Measurements from ENCODE around the gene ADARB2.

Gene ADARB2

GRCh38 chr10:1204434-1205326 is 532.6 kb downstream of the ADARB2 start:
- no peak for DNase-seq (ENCODE audit: low read depth in 1 of 2, low spot score in 1 of 2)
- Histone ChIP-seq H3K27ac (replicated peaks) (no peak overlapping the region), H3K27me3 (ENCODE audit: insufficient read depth, poor library complexity, severe bottlenecking) (no peaks in the 10 kb centered on the region), H3K4me3 (replicated peaks; ENCODE audit: insufficient read depth, low read length) (no peak overlapping the region)
- TF ChIP-seq SPI1 (IDR thresholded peaks at IDR 0.05; ENCODE audit: borderline replicate concordance, low read depth) = no peak
- TF ChIP-seq CTCF (IDR thresholded peaks at IDR 0.05; ENCODE audit: insufficient read depth, low read length) = no peak
- no peak for TF ChIP-seq REST (IDR thresholded peaks at IDR 0.05; ENCODE audit: insufficient replicate concordance, low read depth)
- TF ChIP-seq GABPA (IDR thresholded peaks at IDR 0.05; ENCODE audit: low read depth) = no peak
- TF ChIP-seq POLR2AphosphoS5 (IDR thresholded peaks at IDR 0.05; ENCODE audit: low read depth) = no peak

DNA sequence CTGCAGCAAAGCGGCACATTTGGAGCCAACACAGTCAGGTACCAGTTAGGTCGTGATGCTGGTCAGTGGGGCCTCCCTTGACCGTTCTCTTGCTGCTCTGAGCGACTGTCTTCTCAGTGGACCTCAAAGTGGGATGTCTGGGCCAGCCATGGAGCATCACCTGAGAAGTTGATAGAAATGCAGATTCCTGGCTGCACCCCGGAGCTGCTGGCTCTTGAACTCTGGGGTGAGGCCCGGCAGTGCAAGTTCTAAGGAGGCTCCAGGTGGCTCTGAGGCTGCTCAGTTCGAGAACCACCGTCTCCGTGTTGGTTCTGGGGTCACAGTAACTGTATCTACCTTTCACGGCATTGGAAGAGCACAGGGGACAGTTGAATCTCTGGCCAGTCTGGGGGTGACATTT is 533.6 kb downstream of the ADARB2 start:
- no peak for DNase-seq (ENCODE audit: low read depth in 1 of 2, low spot score in 1 of 2)
- Histone ChIP-seq H3K4me3 (replicated peaks; ENCODE audit: insufficient read depth, low read length) (no peak overlapping the region), H3K27ac (replicated peaks) (no peak overlapping the region), H3K27me3 (ENCODE audit: insufficient read depth, poor library complexity, severe bottlenecking) (no peaks in the 10 kb centered on the region)
- TF ChIP-seq POLR2AphosphoS5 (IDR thresholded peaks at IDR 0.05; ENCODE audit: low read depth) (no peak), CTCF (IDR thresholded peaks at IDR 0.05; ENCODE audit: insufficient read depth, low read length) (no peak), REST (IDR thresholded peaks at IDR 0.05; ENCODE audit: insufficient replicate concordance, low read depth) (no peak), GABPA (IDR thresholded peaks at IDR 0.05; ENCODE audit: low read depth) (no peak), SPI1 (IDR thresholded peaks at IDR 0.05; ENCODE audit: borderline replicate concordance, low read depth) (no peak)

GRCh38 chr10:1203216-1203615 is 534.1 kb downstream of the ADARB2 start:
- Histone ChIP-seq H3K27ac (replicated peaks) (no peak overlapping the region), H3K4me3 (replicated peaks; ENCODE audit: insufficient read depth, low read length) (no peak overlapping the region), H3K27me3 (ENCODE audit: insufficient read depth, poor library complexity, severe bottlenecking) (no peaks in the 10 kb centered on the region)
- no peak for DNase-seq (ENCODE audit: low read depth in 1 of 2, low spot score in 1 of 2)
- TF ChIP-seq CTCF (IDR thresholded peaks at IDR 0.05; ENCODE audit: insufficient read depth, low read length) (no peak), POLR2AphosphoS5 (IDR thresholded peaks at IDR 0.05; ENCODE audit: low read depth) (no peak), SPI1 (IDR thresholded peaks at IDR 0.05; ENCODE audit: borderline replicate concordance, low read depth) (no peak), REST (IDR thresholded peaks at IDR 0.05; ENCODE audit: insufficient replicate concordance, low read depth) (no peak), GABPA (IDR thresholded peaks at IDR 0.05; ENCODE audit: low read depth) (no peak)

Data from HL-60 (cell line).